ENCODE data around the gene UVRAG. TPM values are rescaled to one million over a fixed set of nuclear protein-coding genes. Genes with fewer than 3 reads are reported as not detected.

UVRAG gene
- total and polyA plus RNA-seq, 4 experiments from 2014 or later = 11.2 to 32.2 (median 21.3) TPM

DNA sequence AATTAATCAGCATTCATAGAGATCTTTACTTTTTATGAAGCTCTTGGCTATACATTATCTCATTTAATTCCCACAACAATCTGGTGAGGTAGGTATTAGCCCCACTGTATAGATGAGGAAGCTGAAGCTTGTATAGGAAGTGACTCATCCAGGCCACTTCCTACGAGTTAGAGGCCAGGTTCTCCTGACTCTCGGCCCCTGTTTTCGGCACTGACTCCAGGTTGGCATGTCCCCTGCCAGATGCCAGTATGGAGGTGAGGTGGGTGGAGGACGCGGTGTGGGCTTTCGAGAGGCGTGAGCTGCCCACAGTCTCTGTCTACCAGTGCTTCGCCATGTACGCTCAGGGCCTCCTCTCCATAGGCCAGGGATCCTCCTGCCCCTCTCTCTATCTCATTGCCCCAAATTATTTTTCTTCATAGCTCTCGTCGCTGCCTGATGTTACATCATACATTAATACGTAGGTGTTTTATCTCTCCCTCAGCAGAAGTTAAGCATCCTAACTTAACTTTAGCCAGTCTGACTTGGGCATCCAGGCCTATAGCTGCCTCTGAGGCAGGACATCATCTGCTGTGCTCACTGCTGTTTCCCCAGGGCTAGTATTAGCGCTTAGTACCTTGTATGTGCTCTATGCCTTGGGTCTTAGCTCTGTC is 37.4 kb upstream of the UVRAG start:
- Histone ChIP-seq H3K36me3 (ENCODE audit: insufficient read depth, low read length) (no peaks in the 10 kb centered on the region), H3K9me3 (ENCODE audit: control insufficient read depth in 1 of 2, low read length in 2 of 2) (no peaks in the 10 kb centered on the region), H3K27ac (ENCODE audit: low read depth, low read length) (no peak overlapping the region), H3K27me3 (ENCODE audit: insufficient read depth, low read length) (no peaks in the 10 kb centered on the region), H3K4me3 (ENCODE audit: low read length in 2 of 2) (no peak overlapping the region), H3K4me1 (ENCODE audit: insufficient read depth, low read length) (peaks cover 15% of the 10 kb centered on the region)
- Mint-ChIP-seq H3K9me3 (no peaks in the 10 kb centered on the region), H3K4me1 (peaks cover 5 to 14% (median 7%) of the 10 kb centered on the region in 4 donors), H3K27ac (peak overlapping the region in 1 of 7 donors; percentile 57), H3K36me3 (no peaks in the 10 kb centered on the region), H3K4me3 (no peak overlapping the region), H3K27me3 (no peaks in the 10 kb centered on the region)
- no peak for DNase-seq
- ChIA-PET CTCF (ENCODE audit: partially characterized antibody) (no interaction called here), POLR2A (ENCODE audit: partially characterized antibody) (interaction anchor here (0.7 kb wide), 1 partner anchor 8 kb away, joined by 4 read pairs; the partner anchor contains the start of gene DGAT2)
- intact Hi-C loops (cut with micrococcal nuclease) = no loop called here

DNA sequence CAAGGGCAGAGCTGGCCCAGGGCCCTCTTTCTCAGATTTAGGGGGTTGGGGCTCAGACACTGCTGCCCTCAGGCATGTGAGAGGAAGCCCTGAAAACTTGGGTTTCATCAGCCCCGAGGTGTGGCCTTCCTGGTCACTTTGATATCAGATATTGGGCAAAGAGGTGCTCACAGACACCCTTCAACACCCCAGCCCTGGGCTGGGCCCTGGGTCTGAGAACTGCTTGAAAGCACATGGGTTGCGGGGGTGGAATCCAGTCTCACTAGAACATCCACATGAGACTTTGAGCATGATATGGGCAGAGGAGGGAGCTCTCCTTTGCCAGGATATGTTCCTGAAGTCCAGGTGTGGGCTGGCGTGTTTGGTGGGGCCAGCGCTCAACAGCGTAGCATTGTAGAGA is 36.0 kb upstream of the UVRAG start:
- Histone ChIP-seq H3K4me3 (ENCODE audit: low read length in 2 of 2) (no peak overlapping the region), H3K4me1 (ENCODE audit: insufficient read depth, low read length) (peaks cover 11% of the 10 kb centered on the region), H3K27ac (ENCODE audit: low read depth, low read length) (no peak overlapping the region), H3K9me3 (ENCODE audit: control insufficient read depth in 1 of 2, low read length in 2 of 2) (no peaks in the 10 kb centered on the region), H3K27me3 (ENCODE audit: insufficient read depth, low read length) (no peaks in the 10 kb centered on the region), H3K36me3 (ENCODE audit: insufficient read depth, low read length) (no peaks in the 10 kb centered on the region)
- no peak for DNase-seq
- no peaks in the 10 kb centered on the region for H3K9me3 Mint-ChIP-seq
- H3K36me3 Mint-ChIP-seq = no peaks in the 10 kb centered on the region
- H3K27ac Mint-ChIP-seq = no peak overlapping the region
- no peaks in the 10 kb centered on the region for H3K27me3 Mint-ChIP-seq
- ChIA-PET CTCF (ENCODE audit: partially characterized antibody) (interaction anchor here (1.2 kb wide), 1 partner anchor 10 kb away, joined by 4 read pairs; no protein-coding TSS in a partner anchor), POLR2A (ENCODE audit: partially characterized antibody) (no interaction called here)
- no peak overlapping the region for H3K4me3 Mint-ChIP-seq
- intact Hi-C loops (cut with micrococcal nuclease) = no loop called here
- peaks cover 5 to 14% (median 7%) of the 10 kb centered on the region in 4 donors for H3K4me1 Mint-ChIP-seq

DNA sequence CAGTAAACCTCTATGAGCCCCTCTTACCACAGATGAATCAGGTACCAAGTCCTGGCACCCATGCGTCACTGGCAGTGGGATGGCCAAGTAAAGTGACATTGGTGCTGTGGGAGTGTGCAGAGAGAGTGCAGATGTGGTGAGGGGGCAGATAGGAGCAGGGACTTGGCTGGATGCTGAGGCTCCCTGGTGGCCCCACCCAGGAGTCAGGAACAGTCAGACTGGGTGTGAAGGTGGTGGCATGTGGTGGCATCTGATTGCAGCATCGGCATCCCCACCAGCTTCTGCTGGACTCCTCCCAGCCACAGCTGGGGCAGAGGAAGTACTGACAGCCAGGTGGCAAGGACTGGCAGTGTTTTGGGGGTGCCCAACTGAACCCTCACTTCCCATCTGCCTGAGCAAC is 35.0 kb upstream of the UVRAG start:
- peaks cover 11% of the 10 kb centered on the region for H3K4me1 ChIP-seq (ENCODE audit: insufficient read depth, low read length)
- POLR2A ChIA-PET (ENCODE audit: partially characterized antibody) = no interaction called here
- Mint-ChIP-seq H3K9me3 (no peaks in the 10 kb centered on the region), H3K27me3 (no peaks in the 10 kb centered on the region), H3K4me3 (no peak overlapping the region), H3K27ac (peak overlapping the region in 1 of 7 donors; percentile 68), H3K4me1 (peaks cover 5 to 14% (median 7%) of the 10 kb centered on the region in 4 donors), H3K36me3 (no peaks in the 10 kb centered on the region)
- no peak overlapping the region for H3K4me3 ChIP-seq (ENCODE audit: low read length in 2 of 2)
- H3K36me3 ChIP-seq (ENCODE audit: insufficient read depth, low read length) = no peaks in the 10 kb centered on the region
- H3K27ac ChIP-seq (ENCODE audit: low read depth, low read length) = no peak overlapping the region
- no peaks in the 10 kb centered on the region for H3K9me3 ChIP-seq (ENCODE audit: control insufficient read depth in 1 of 2, low read length in 2 of 2)
- intact Hi-C loops (cut with micrococcal nuclease) = no loop called here
- no peak for DNase-seq
- no peaks in the 10 kb centered on the region for H3K27me3 ChIP-seq (ENCODE audit: insufficient read depth, low read length)
- CTCF ChIA-PET (ENCODE audit: partially characterized antibody) = interaction anchor here (1.2 kb wide), 1 partner anchor 9 kb away, joined by 4 read pairs; no protein-coding TSS in a partner anchor

DNA sequence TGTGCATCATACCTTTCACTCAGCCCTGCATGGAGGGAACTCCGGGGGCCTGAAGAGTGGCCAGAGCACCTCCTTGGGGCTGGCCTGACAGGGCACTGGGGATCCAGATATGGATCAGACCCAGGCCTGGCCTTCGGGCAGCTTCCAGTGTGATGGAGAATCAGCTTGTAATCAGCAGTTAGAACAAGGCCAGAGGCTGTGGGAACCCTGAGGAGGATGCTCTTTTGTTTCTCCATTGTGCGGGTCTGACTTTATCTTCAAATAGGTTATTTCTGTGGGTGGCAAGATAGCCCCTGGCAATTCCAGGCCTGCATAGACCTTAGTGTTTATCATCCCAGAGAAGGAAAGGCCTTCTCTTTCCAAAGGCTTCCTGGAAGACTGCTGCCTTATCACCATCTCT is 34.1 kb upstream of the UVRAG start:
- Histone ChIP-seq H3K36me3 (ENCODE audit: insufficient read depth, low read length) (no peaks in the 10 kb centered on the region), H3K4me3 (ENCODE audit: low read length in 2 of 2) (no peak overlapping the region), H3K4me1 (ENCODE audit: insufficient read depth, low read length) (peaks cover 11% of the 10 kb centered on the region), H3K27ac (ENCODE audit: low read depth, low read length) (no peak overlapping the region), H3K27me3 (ENCODE audit: insufficient read depth, low read length) (no peaks in the 10 kb centered on the region), H3K9me3 (ENCODE audit: control insufficient read depth in 1 of 2, low read length in 2 of 2) (no peaks in the 10 kb centered on the region)
- Mint-ChIP-seq H3K4me1 (peaks cover 5 to 14% (median 7%) of the 10 kb centered on the region in 4 donors), H3K27me3 (no peaks in the 10 kb centered on the region), H3K4me3 (no peak overlapping the region), H3K36me3 (no peaks in the 10 kb centered on the region), H3K9me3 (no peaks in the 10 kb centered on the region), H3K27ac (peak overlapping the region in 1 of 7 donors; percentile 52)
- no peak for DNase-seq
- intact Hi-C loops (cut with micrococcal nuclease) = no loop called here
- CTCF ChIA-PET (ENCODE audit: partially characterized antibody) = interaction anchor here (1.5 kb wide), 1 partner anchor 23 kb away, joined by 3 read pairs; no protein-coding TSS in a partner anchor
- POLR2A ChIA-PET (ENCODE audit: partially characterized antibody) = interaction anchor here (0.6 kb wide), 1 partner anchor 20 kb away, joined by 3 read pairs; no protein-coding TSS in a partner anchor

DNA sequence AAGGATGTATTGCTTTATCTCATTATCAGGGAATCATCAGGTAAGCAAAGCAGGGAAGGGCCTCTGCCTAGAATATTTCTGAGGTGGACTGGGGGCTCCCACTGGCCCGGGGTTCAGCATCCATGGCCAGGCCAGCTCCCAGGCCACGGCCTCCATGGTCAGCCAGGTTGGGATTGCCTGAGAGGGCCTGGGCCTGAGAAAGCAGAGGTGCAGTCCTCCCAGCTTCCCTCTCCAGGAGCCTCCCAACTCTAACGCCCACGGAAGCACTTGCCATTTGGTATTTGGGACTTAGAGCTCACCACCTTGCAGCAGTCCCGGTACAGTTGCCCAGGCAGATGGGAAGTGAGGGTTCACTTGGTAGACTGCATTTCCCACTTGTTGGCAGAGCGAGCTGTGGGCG is 33.7 kb upstream of the UVRAG start:
- intact Hi-C loops (cut with micrococcal nuclease) = no loop called here
- peaks cover 5 to 14% (median 7%) of the 10 kb centered on the region in 4 donors for H3K4me1 Mint-ChIP-seq
- H3K27me3 ChIP-seq (ENCODE audit: insufficient read depth, low read length) = no peaks in the 10 kb centered on the region
- ChIA-PET CTCF (ENCODE audit: partially characterized antibody) (interaction anchor here (1.5 kb wide), 1 partner anchor 22 kb away, joined by 3 read pairs; no protein-coding TSS in a partner anchor), POLR2A (ENCODE audit: partially characterized antibody) (interaction anchor here (0.6 kb wide), 1 partner anchor 20 kb away, joined by 3 read pairs; no protein-coding TSS in a partner anchor)
- H3K9me3 ChIP-seq (ENCODE audit: control insufficient read depth in 1 of 2, low read length in 2 of 2) = no peaks in the 10 kb centered on the region
- no peaks in the 10 kb centered on the region for H3K27me3 Mint-ChIP-seq
- H3K9me3 Mint-ChIP-seq = no peaks in the 10 kb centered on the region
- H3K4me3 ChIP-seq (ENCODE audit: low read length in 2 of 2) = no peak overlapping the region
- no peak overlapping the region for H3K27ac ChIP-seq (ENCODE audit: low read depth, low read length)
- no peak for DNase-seq
- no peak overlapping the region for H3K4me3 Mint-ChIP-seq
- H3K27ac Mint-ChIP-seq = no peak overlapping the region
- no peaks in the 10 kb centered on the region for H3K36me3 Mint-ChIP-seq
- H3K36me3 ChIP-seq (ENCODE audit: insufficient read depth, low read length) = no peaks in the 10 kb centered on the region
- peaks cover 11% of the 10 kb centered on the region for H3K4me1 ChIP-seq (ENCODE audit: insufficient read depth, low read length)

DNA sequence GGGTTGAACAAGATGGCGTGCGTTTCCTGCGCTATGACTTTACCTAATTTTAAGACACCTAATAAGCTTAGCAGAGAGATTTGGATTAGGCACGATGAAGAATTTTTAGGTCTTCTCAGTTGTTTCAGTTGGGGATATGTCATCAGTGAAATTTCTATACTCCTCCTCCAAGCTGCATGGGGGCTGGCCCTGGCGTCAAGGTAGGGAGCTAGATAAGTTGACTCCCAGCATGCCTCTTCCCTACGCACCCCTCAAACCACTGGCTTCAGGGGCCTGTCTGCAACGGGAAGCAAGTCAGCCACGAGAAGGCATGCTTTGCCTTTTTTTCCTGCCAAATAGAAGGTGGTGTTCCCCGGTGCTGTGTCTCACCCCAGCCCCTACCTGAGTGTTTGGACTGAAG is 33.2 kb upstream of the UVRAG start:
- Histone ChIP-seq H3K36me3 (ENCODE audit: insufficient read depth, low read length) (no peaks in the 10 kb centered on the region), H3K9me3 (ENCODE audit: control insufficient read depth in 1 of 2, low read length in 2 of 2) (no peaks in the 10 kb centered on the region), H3K27ac (ENCODE audit: low read depth, low read length) (no peak overlapping the region), H3K4me1 (ENCODE audit: insufficient read depth, low read length) (peaks cover 10% of the 10 kb centered on the region), H3K27me3 (ENCODE audit: insufficient read depth, low read length) (no peaks in the 10 kb centered on the region), H3K4me3 (ENCODE audit: low read length in 2 of 2) (no peak overlapping the region)
- DNase-seq = no peak
- Mint-ChIP-seq H3K9me3 (no peaks in the 10 kb centered on the region), H3K27ac (no peak overlapping the region), H3K4me1 (peaks cover 5 to 14% (median 7%) of the 10 kb centered on the region in 4 donors), H3K4me3 (no peak overlapping the region), H3K36me3 (no peaks in the 10 kb centered on the region), H3K27me3 (no peaks in the 10 kb centered on the region)
- intact Hi-C loops (cut with micrococcal nuclease) = no loop called here
- CTCF ChIA-PET (ENCODE audit: partially characterized antibody) = interaction anchor here (1.5 kb wide), 1 partner anchor 22 kb away, joined by 3 read pairs; no protein-coding TSS in a partner anchor
- POLR2A ChIA-PET (ENCODE audit: partially characterized antibody) = no interaction called here

DNA sequence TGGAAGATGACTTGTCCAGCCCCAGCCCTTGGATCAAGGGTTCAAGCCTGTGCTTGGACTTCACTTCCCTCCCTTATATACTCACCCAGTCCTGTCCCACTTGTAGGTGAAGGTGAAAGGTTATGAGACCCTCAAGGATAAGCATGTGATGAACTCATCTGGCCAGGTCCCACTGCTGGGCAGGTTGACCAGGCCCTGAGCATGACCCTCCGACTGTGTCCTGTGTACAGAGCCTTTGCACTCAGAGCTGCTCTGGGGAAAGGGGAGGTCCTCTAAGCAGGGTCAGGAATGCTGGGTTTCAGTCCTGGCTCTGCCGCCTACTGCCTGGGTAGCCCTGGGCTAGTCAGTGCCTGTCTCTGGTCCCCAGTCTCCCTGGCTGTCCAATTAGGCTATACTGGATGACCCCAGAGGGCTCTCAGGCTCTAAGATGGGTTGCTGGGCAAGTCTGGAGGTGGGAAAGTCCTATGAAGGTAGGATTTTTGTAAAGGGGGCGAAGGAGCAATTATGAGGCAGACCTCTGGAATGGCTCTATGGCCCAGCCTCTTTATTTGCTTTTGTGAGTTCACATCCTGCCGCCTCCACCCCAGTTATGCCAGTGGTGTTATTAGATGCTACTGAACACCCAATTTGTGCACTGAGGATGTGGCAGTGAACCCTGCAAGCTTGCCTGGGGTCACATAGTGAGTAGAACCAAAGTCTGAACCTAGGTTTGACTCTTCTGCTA is 32.3 kb upstream of the UVRAG start:
- no peaks in the 10 kb centered on the region for H3K9me3 Mint-ChIP-seq
- Histone ChIP-seq H3K4me1 (ENCODE audit: insufficient read depth, low read length) (peaks cover 1% of the 10 kb centered on the region), H3K9me3 (ENCODE audit: control insufficient read depth in 1 of 2, low read length in 2 of 2) (no peaks in the 10 kb centered on the region), H3K27me3 (ENCODE audit: insufficient read depth, low read length) (no peaks in the 10 kb centered on the region), H3K27ac (ENCODE audit: low read depth, low read length) (no peak overlapping the region), H3K4me3 (ENCODE audit: low read length in 2 of 2) (no peak overlapping the region), H3K36me3 (ENCODE audit: insufficient read depth, low read length) (no peaks in the 10 kb centered on the region)
- intact Hi-C loops (cut with micrococcal nuclease) = no loop called here
- H3K36me3 Mint-ChIP-seq = no peaks in the 10 kb centered on the region
- ChIA-PET CTCF (ENCODE audit: partially characterized antibody) (interaction anchor here (0.6 kb wide), 1 partner anchor 300 kb away, joined by 4 read pairs; no protein-coding TSS in a partner anchor), POLR2A (ENCODE audit: partially characterized antibody) (no interaction called here)
- H3K27me3 Mint-ChIP-seq = no peaks in the 10 kb centered on the region
- H3K4me1 Mint-ChIP-seq = peaks cover under 1 to 7% (median 1%) of the 10 kb centered on the region in 4 donors
- no peak for DNase-seq
- H3K27ac Mint-ChIP-seq = no peak overlapping the region
- no peak overlapping the region for H3K4me3 Mint-ChIP-seq

All from CD4-positive, alpha-beta memory T cell (primary cell).